GM23338 (cell line): ENCODE results near the gene UNC80. TPM values are rescaled to one million over a fixed set of nuclear protein-coding genes. Genes with fewer than 3 reads are reported as not detected.

Source experiments
- ATAC-seq: fragments of 200-7000 bp; cut with Tn5 transposase; 3 replicates; pipeline ENCODE4 v1.9.1; 2020
- DNase-seq: peaks from one replicate; pipeline ENCODE4 v3.0.0-alpha.2; 2015; ENCODE audit warnings: low spot score
- H2AFZ ChIP-seq: fragments of 200-600 bp; sonication (generic); 2 replicates; pipeline ENCODE4 v1.8.0; 2016; ENCODE audit warnings: antibody characterized with exemption, mild to moderate bottlenecking, moderate library complexity
- H3F3A ChIP-seq: fragments of 200-600 bp; sonication (generic); replicated peaks from 2 replicates; pipeline ENCODE4 v1.8.0; 2017; ENCODE audit warnings: antibody characterized with exemption, mixed run types, low read depth
- H3K27ac ChIP-seq: fragments of 200-600 bp; sonication (generic); 2 replicates; pipeline ENCODE4 v1.6.1; 2016; ENCODE audit warnings: low read depth
- H3K27me3 ChIP-seq: fragments of 200-600 bp; sonication (generic); 2 replicates; pipeline ENCODE4 v1.8.0; 2016; ENCODE audit warnings: mild to moderate bottlenecking, mixed run types, moderate library complexity; ENCODE audit not compliant: insufficient read depth
- H3K36me3 ChIP-seq: fragments of 200-600 bp; sonication (generic); 2 replicates; pipeline ENCODE4 v1.8.0; 2016; ENCODE audit warnings: mild to moderate bottlenecking; ENCODE audit not compliant: insufficient read depth
- H3K4me1 ChIP-seq: fragments of 200-600 bp; sonication (generic); 2 replicates; pipeline ENCODE4 v1.8.0; 2016; ENCODE audit warnings: mild to moderate bottlenecking, moderate library complexity; ENCODE audit not compliant: insufficient read depth
- H3K4me2 ChIP-seq: fragments of 200-600 bp; sonication (generic); 2 replicates; pipeline ENCODE4 v1.7.1; 2017; ENCODE audit warnings: mixed run types
- H3K4me3 ChIP-seq: fragments of 200-600 bp; sonication (generic); 2 replicates; pipeline ENCODE4 v1.6.1; 2016; ENCODE audit warnings: mixed run types
- H3K79me2 ChIP-seq: fragments of 200-600 bp; sonication (generic); replicated peaks from 2 replicates; pipeline ENCODE4 v1.8.0; 2017; ENCODE audit warnings: mild to moderate bottlenecking; ENCODE audit not compliant: insufficient read depth
- H3K9me2 ChIP-seq: fragments of 200-600 bp; sonication (generic); 2 replicates; pipeline ENCODE4 v1.8.0; 2017; ENCODE audit not compliant: insufficient read depth
- H4K20me1 ChIP-seq: fragments of 200-600 bp; sonication (generic); replicated peaks from 2 replicates; pipeline ENCODE4 v1.8.0; 2017; ENCODE audit warnings: mild to moderate bottlenecking; ENCODE audit not compliant: insufficient read depth
- H3K27ac Mint-ChIP-seq: 2 replicates; pipeline ENCODE4 v1.8.0; 2020; ENCODE audit warnings: inconsistent platforms, mild to moderate bottlenecking, moderate library complexity, mixed read lengths
- H3K27me3 Mint-ChIP-seq: 3 replicates; pipeline ENCODE4 v1.8.0; 2022; ENCODE audit warnings: low read depth, mild to moderate bottlenecking, moderate library complexity, mixed read lengths, inconsistent platforms; ENCODE audit not compliant: insufficient read depth, poor library complexity
- H3K36me3 Mint-ChIP-seq: 3 replicates; pipeline ENCODE4 v1.8.0; 2021; ENCODE audit warnings: low read depth, mild to moderate bottlenecking, inconsistent platforms, moderate library complexity, mixed read lengths
- H3K4me1 Mint-ChIP-seq: 3 replicates; pipeline ENCODE4 v1.8.0; 2020; ENCODE audit warnings: mild to moderate bottlenecking, inconsistent platforms, mixed read lengths
- H3K4me3 Mint-ChIP-seq: 3 replicates; pipeline ENCODE4 v1.8.0; 2021; ENCODE audit warnings: moderate library complexity, mild to moderate bottlenecking, inconsistent platforms, mixed read lengths
- H3K9me3 Mint-ChIP-seq: 3 replicates; pipeline ENCODE4 v1.8.0; 2020; ENCODE audit warnings: moderate library complexity, mild to moderate bottlenecking, inconsistent platforms, mixed read lengths
- CREB1 ChIP-seq: fragments of 250-450 bp; sonication (Bioruptor Pico); IDR thresholded peaks from 2 replicates; pipeline ENCODE4 v1.5.0; 2020; ENCODE audit warnings: low read depth, mild to moderate bottlenecking, moderate library complexity
- CTCF ChIP-seq, 2 experiments: fragments of 200-600 bp in 1 of 2; sonication (generic) in 1 of 2; conservative IDR thresholded peaks; 2 replicates each; pipeline versions ENCODE4 v1.5.1 to v1.6.1; 2016 to 2017; ENCODE audit warnings: antibody characterized with exemption in 2 of 2, low read depth in 2 of 2, mild to moderate bottlenecking in 2 of 2, moderate library complexity in 1 of 2
- ETS1 ChIP-seq: IDR thresholded peaks from 2 replicates; pipeline ENCODE4 v1.6.1; 2016; ENCODE audit warnings: antibody characterized with exemption
- EZH2 ChIP-seq: fragments of 200-600 bp; sonication (generic); IDR thresholded peaks from one replicate; pipeline ENCODE4 v1.8.0; 2017; ENCODE audit warnings: antibody characterized with exemption, mild to moderate bottlenecking, low read depth; ENCODE audit not compliant: unreplicated experiment
- EZH2phosphoT487 ChIP-seq: fragments of 200-600 bp; sonication (generic); IDR thresholded peaks from one replicate; pipeline ENCODE4 v1.8.1; 2018; ENCODE audit warnings: antibody characterized with exemption; ENCODE audit not compliant: unreplicated experiment
- NANOG ChIP-seq: IDR thresholded peaks from 2 replicates; pipeline ENCODE4 v1.6.1; 2016; ENCODE audit warnings: antibody characterized with exemption, borderline replicate concordance
- REST ChIP-seq: IDR thresholded peaks from one replicate; pipeline ENCODE4 v1.6.1; 2018; ENCODE audit warnings: antibody characterized with exemption; ENCODE audit not compliant: unreplicated experiment
- STAT1 ChIP-seq: IDR thresholded peaks from one replicate; pipeline ENCODE4 v1.6.1; 2016; ENCODE audit warnings: antibody characterized with exemption; ENCODE audit not compliant: unreplicated experiment
- ZNF114 ChIP-seq: fragments of 250-450 bp; sonication (Bioruptor Pico); IDR thresholded peaks from 2 replicates; pipeline ENCODE4 v1.5.0; 2020; ENCODE audit warnings: mild to moderate bottlenecking, moderate library complexity
- ZNF462 ChIP-seq: fragments of 250-450 bp; sonication (Bioruptor Pico); IDR thresholded peaks from 2 replicates; pipeline ENCODE4 v1.5.0; 2020; ENCODE audit warnings: mild to moderate bottlenecking, moderate library complexity
- polyA plus RNA-seq: library from polyadenylated mRNA; unstranded; fragments of >200 nt; fragmentation: Nextera tagmentation; extraction: Ambion mirVana; gene quantifications from 2 replicates; pipeline ENCODE4 v1.2.1, GENCODE V29; 2016
- total RNA-seq: library from RNA; depleted of rRNA; stranded (reverse); fragments of >200 nt; shearing (Covaris generic); gene quantifications from 2 replicates; pipeline ENCODE4 v1.2.3, GENCODE V29; 2014

UNC80 gene
- total and polyA plus RNA-seq, 2 experiments from 2014 or later = 0.11 to 1.5 TPM

- H3K27me3 Mint-ChIP-seq = peaks cover 2% of the 10 kb centered on the region
- no peak overlapping the region for H3K4me3 Mint-ChIP-seq
- no peak overlapping the region for H3K4me2 ChIP-seq
- H3K79me2 ChIP-seq = no peaks in the 10 kb centered on the region
- no peak overlapping the region for H3K4me3 ChIP-seq
- H2AFZ ChIP-seq = no peak overlapping the region
- TF ChIP-seq CREB1 = no peak
- TF ChIP-seq NANOG = no peak
- TF ChIP-seq EZH2 = no peak
- TF ChIP-seq REST = no peak
- TF ChIP-seq ZNF462 = no peak
- no peak for TF ChIP-seq CTCF (conservative IDR thresholded peaks at IDR 0.05; ENCODE audit: low read depth in 2 of 2)
- TF ChIP-seq EZH2phosphoT487 = no peak
- no peak for TF ChIP-seq STAT1
- no peak for TF ChIP-seq ETS1
- TF ChIP-seq ZNF114 (CRISPR knock-in tag) = no peak
- H3K4me1 ChIP-seq = no peaks in the 10 kb centered on the region
- no peaks in the 10 kb centered on the region for H3K27me3 ChIP-seq
- no peaks in the 10 kb centered on the region for H4K20me1 ChIP-seq
- no peaks in the 10 kb centered on the region for H3K9me3 Mint-ChIP-seq
- H3K27ac ChIP-seq = no peak overlapping the region
- no peaks in the 10 kb centered on the region for H3K4me1 Mint-ChIP-seq
- no peak overlapping the region for H3K27ac Mint-ChIP-seq
- no peak for ATAC-seq
- no peaks in the 10 kb centered on the region for H3K36me3 Mint-ChIP-seq
- H3F3A ChIP-seq = no peaks in the 10 kb centered on the region
- DNase-seq = no peak
- H3K9me2 ChIP-seq = no peaks in the 10 kb centered on the region
- H3K36me3 ChIP-seq = no peaks in the 10 kb centered on the region
Measured at GRCh38 chr2:209973328-209973727, 201.7 kb downstream of the UNC80 start.
